ENCODE results near the gene UBE2O. TPM values are rescaled to one million over a fixed set of nuclear protein-coding genes. Genes with fewer than 3 reads are reported as not detected.

Gene UBE2O
- total RNA-seq, 1 experiment from 2014 or later: 57.4 TPM

- intact Hi-C loops (cut with micrococcal nuclease; ENCODE audit: unreplicated experiment): no loop called here
- TF ChIP-seq CTCF (conservative IDR thresholded peaks at IDR 0.05; ENCODE audit: low read depth, low read length) (no peak), EZH2 (IDR thresholded peaks at IDR 0.05; ENCODE audit: borderline replicate concordance, low read depth, low read length, poor library complexity, severe bottlenecking) (no peak)
- Histone ChIP-seq H3K27ac (ENCODE audit: low read depth, low read length, poor library complexity, severe bottlenecking) (no peak overlapping the region), H3K4me1 (ENCODE audit: insufficient read depth, low read length, poor library complexity, severe bottlenecking) (no peaks in the 10 kb centered on the region), H3K36me3 (ENCODE audit: insufficient read depth, low read length, poor library complexity, severe bottlenecking) (no peaks in the 10 kb centered on the region), H3K27me3 (replicated peaks; ENCODE audit: insufficient read depth, low read depth, low read length, poor library complexity) (no peaks in the 10 kb centered on the region), H3K9me3 (ENCODE audit: low read depth, low read length, poor library complexity, severe bottlenecking) (no peaks in the 10 kb centered on the region), H3K4me3 (ENCODE audit: low read depth, low read length, poor library complexity, severe bottlenecking) (no peak overlapping the region)
- ChIA-PET POLR2A (ENCODE audit: low non-redundant PET) (no interaction called here), CTCF (no interaction called here)
- BruUV-seq (replicated peaks): no TSS peak
- DNase-seq (ENCODE audit: low spot score): no peak
These were observed 85.3 kb downstream of the UBE2O start for GRCh38 chr17:76367642-76368041.

GRCh38 chr17:76366247-76366646 is 86.7 kb downstream of the UBE2O start:
- Histone ChIP-seq H3K27me3 (replicated peaks; ENCODE audit: insufficient read depth, low read depth, low read length, poor library complexity) (no peaks in the 10 kb centered on the region), H3K36me3 (ENCODE audit: insufficient read depth, low read length, poor library complexity, severe bottlenecking) (no peaks in the 10 kb centered on the region), H3K27ac (ENCODE audit: low read depth, low read length, poor library complexity, severe bottlenecking) (no peak overlapping the region), H3K4me1 (ENCODE audit: insufficient read depth, low read length, poor library complexity, severe bottlenecking) (no peaks in the 10 kb centered on the region), H3K4me3 (ENCODE audit: low read depth, low read length, poor library complexity, severe bottlenecking) (no peak overlapping the region), H3K9me3 (ENCODE audit: low read depth, low read length, poor library complexity, severe bottlenecking) (no peaks in the 10 kb centered on the region)
- intact Hi-C loops (cut with micrococcal nuclease; ENCODE audit: unreplicated experiment): no loop called here
- TF ChIP-seq CTCF (conservative IDR thresholded peaks at IDR 0.05; ENCODE audit: low read depth, low read length): no peak
- no peak for TF ChIP-seq EZH2 (IDR thresholded peaks at IDR 0.05; ENCODE audit: borderline replicate concordance, low read depth, low read length, poor library complexity, severe bottlenecking)
- POLR2A ChIA-PET (ENCODE audit: low non-redundant PET): no interaction called here
- BruUV-seq (replicated peaks): no TSS peak
- no peak for DNase-seq (ENCODE audit: low spot score)
- CTCF ChIA-PET: interaction anchor here (0.6 kb wide), 1 partner anchor 22 kb away, joined by 10 read pairs; no protein-coding TSS in a partner anchor

- intact Hi-C loops (cut with micrococcal nuclease; ENCODE audit: unreplicated experiment): no loop called here
- ChIA-PET POLR2A (ENCODE audit: low non-redundant PET) (no interaction called here), CTCF (interaction anchor here (0.5 to 0.6 kb wide), 3 partner anchors 23 to 234 kb away, joined by 5 to 10 read pairs (median 7); no protein-coding TSS in a partner anchor)
- H3K4me3 ChIP-seq (ENCODE audit: low read depth, low read length, poor library complexity, severe bottlenecking): no peak overlapping the region
- H3K9me3 ChIP-seq (ENCODE audit: low read depth, low read length, poor library complexity, severe bottlenecking): no peaks in the 10 kb centered on the region
- no peaks in the 10 kb centered on the region for H3K27me3 ChIP-seq (replicated peaks; ENCODE audit: insufficient read depth, low read depth, low read length, poor library complexity)
- no peak overlapping the region for H3K27ac ChIP-seq (ENCODE audit: low read depth, low read length, poor library complexity, severe bottlenecking)
- no peaks in the 10 kb centered on the region for H3K36me3 ChIP-seq (ENCODE audit: insufficient read depth, low read length, poor library complexity, severe bottlenecking)
- BruUV-seq (replicated peaks): no TSS peak
- TF ChIP-seq EZH2 (IDR thresholded peaks at IDR 0.05; ENCODE audit: borderline replicate concordance, low read depth, low read length, poor library complexity, severe bottlenecking) (no peak), CTCF (conservative IDR thresholded peaks at IDR 0.05; ENCODE audit: low read depth, low read length) (no peak)
- no peaks in the 10 kb centered on the region for H3K4me1 ChIP-seq (ENCODE audit: insufficient read depth, low read length, poor library complexity, severe bottlenecking)
- DNase-seq (ENCODE audit: low spot score): no peak
These were observed 87.6 kb downstream of the UBE2O start for GRCh38 chr17:76365256-76365903.
